ENCODE measurements around the gene CCK.
A peak's percentile ranks its signal among the peaks of the same experiment; 100 is the strongest.
"Not testable (repeated sequence)": the region's sequence is repeated elsewhere in the genome, so short reads cannot be mapped to it uniquely, and the experiment has no call there.

The CCK gene, protein sequence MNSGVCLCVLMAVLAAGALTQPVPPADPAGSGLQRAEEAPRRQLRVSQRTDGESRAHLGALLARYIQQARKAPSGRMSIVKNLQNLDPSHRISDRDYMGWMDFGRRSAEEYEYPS
- total RNA-seq: 0 to 0.77 (median 0) reads per million in 17 experiments

DNA sequence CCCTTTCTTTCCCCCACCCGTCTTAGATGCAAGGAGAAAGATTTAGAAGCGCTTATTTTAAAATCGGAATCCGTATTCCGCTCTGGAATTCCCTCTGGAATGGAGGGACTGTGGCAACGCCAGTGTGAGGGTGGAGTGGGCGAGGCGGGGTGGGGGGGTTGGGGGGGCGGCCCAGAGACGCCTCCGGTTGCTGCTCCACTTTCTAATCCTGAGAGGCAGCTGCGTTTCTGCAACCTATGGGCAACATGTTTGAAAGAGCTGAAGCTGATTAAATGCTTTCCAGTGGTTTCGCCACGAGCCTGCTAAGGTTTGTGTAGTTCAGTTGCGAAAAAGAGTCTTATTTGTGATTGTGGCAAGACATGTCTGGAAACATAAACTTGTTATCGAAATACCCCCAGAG, at the start of gene CCK:
Gene CCK (minus strand): TSS at position 101 of the 400 bp plus-strand sequence. CDS start 2,555 bp downstream, outside the sequence.
- no peak for DNase-seq

DNA sequence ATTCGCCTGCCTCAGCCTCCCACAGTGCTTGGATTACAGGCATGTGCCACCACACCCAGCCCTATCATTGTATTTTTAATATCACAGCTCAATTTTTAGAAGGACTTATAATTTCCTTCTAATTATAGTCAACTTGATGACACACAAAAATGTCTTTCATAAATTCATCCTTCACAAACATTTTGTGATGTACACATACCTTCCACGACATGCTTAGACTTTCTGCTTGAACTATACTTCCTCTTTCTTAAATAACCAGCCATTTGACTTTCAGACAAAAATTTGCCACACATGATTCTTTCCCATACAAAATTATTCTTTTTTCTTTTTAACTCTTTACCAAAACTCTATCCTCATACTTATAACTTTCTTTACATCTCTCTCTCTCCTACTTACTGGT, 48.4 kb upstream of the CCK start:
- DNase-seq: peak in 2 of 4 experiments; percentile 3 to 13

DNA sequence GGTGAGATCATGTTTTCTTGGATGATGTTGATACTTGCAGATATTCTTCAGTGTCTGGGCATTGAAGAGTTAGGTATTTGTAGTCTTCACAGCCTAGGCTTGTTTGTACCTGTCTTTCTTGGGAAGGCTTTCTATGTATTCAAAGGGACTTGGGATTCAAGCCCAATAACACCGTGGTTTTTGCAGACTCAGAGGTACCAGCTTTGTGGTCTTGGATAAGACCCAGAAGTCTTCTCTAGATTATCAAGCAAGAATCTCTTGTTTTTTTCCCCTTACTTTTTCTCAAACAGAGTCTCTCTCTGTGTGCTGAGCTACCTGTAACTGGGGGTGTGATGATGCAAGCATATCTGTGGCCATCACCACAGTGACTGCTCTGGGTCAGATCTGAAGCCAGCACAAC, 42.7 kb upstream of the CCK start:
- no peak for DNase-seq

DNA sequence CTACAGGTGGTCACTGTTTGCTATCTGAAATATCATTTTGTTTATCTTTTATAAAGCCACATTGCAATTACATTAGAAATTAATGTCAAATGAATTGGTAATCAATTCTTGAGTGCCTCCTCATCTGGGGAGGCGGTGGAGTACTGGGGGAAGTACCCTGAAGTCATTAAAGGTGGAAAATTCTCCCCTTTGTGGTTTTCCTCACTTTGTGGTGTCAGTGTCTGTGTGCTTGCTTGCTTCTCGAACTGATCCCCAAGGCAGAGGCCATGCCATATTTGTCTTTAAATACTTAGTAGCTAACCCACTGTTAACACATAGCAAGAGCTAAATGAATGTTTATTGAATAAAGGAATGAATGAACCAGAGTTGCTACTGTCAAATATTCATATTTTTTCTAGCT, 40.5 kb upstream of the CCK start:
- DNase-seq: no peak

DNA sequence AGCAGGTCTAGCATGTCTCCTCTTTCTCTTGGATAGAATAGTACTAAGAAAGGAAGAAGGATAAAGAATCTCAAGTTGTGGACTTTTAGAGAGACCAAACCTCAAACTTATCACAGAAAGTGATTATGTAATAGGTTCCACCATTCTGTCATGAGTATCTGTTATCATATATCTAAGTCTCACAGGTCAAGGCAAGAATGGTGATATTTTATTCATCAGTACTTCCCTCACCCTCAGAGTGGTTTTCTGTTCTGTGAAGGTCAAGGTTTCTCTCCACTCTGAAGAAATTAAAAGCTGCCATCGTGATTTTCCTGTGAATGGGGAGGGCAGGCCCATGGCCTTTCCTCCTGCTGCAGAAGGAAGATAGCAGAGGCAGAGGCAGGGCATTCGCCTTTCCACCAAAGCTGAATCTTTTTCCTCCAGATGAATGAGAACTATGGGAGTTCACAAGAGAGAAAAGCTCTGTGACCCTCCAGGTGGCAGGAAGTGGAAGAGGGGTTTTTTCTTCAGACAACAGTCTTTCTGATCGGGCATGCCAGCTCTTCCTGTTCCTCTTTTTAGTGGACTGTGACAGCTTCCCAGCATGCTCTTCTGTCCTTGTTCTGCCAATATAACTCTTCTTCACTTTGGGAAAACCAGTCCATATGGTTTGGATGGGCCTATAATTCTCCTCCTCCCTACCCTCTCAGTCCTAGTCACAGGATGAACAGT, 37.1 kb upstream of the CCK start:
- DNase-seq: peak in 1 of 4 experiments; percentile 1

DNA sequence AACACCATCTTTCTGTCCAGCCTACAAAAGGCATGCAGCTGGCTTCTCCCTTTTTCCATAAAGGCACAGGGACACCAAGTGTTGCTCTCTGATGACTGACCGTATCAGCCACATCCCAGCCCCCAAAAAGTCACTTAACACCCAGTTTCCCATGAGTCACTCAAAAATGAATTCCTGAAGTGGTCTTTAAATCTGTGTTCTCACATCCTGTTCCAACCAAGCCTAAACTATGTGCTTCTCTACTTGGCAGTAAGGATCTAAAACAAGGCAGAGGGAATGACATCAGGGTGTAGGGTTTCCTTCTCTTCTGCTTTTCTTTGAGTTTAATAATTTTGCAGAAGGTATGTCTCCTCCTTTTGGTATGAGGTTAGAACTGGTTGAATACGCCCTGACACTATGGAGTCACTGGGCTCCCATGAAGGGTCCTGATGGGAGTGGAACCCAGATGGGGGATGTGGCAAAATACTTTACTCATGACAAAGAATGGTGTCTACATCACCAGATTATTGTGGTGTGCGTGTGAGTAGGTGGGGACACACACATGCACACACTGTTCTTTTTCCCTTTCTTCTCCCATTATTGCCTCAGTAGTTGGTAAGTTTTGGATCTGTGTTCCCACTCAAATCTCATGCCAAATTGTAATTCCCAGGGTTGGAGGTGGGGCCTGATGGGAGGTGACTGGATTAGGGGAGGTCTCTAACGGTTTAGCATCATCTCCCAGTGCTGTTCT, 35.6 kb upstream of the CCK start:
- no peak for DNase-seq

DNA sequence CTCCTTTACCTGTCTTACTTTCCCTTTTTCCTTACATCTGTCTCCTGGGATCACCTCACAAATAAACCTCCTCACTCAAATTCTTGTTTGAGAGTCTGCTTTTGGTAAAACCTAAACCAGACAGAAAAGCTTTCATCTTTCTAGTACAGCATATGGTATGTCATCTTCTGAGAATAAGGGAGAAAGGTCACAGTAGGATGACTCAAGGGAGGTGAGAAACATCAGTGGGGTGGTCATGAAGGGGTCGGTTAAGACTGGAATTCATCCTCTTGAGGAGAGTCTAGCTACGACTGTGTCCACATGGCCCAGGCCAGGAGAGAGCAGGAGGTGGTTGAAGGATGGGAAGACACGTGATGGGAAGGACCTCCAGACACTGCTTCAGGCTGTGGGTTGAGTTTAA, 34.8 kb upstream of the CCK start:
- DNase-seq: no peak

DNA sequence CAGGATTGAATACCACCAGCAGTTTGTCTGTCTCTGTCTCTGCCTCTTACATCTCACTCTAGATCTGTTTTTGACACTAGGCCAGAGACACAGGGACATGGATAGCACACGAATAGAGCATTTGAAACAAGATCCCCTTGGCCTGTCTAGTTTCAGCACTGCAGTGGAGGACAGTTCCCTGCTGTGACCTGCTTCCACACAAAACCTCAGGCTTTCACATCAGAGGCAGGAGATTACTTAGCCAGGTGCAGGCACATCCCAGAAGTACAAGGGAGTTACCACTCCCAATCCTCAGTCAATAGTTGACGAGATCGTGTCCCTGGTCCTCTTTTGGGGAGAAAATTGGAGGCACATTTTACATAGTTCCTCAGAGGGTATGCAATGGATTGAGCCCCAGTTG, 34.0 kb upstream of the CCK start:
- DNase-seq: peak; percentile 1 to 45 (median 30)

DNA sequence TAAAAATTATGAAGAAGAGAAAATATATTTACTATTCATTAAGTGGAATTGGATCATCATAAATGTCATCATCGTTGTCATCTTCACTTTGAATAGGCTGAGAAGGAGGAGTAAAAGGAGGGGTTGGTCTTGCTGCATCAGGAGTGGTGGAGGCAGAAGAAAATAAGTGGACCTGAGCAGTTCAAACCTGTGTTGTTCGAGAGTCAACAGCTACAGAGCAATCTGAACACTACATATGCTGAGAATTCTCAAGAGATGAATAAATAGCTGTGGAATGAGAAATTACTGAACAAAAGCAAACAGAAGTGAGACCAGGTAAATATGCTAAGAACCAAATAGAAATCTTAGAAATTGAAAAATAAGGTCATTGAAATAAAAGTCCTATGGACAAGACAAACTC, 32.3 kb upstream of the CCK start:
- no peak for DNase-seq

DNA sequence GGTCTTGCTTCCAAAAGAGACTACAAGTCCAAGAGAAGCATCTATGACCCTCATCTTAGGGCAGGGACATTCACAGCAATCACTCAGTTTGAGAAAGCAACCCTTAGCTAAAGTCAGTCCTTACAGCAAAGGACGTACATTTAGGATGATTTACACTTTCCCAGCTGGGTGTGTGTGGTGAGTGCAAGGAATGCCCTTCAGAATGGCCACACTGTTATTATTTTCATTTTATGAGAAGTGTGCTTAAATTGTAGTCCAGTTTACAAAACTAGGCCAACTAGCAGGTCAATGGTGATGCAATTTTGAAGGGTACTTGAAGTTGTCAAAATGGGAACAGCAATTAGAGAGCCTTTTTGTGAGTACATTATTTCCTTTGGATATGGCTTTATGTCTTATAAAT, 26.0 kb upstream of the CCK start:
- no peak for DNase-seq

DNA sequence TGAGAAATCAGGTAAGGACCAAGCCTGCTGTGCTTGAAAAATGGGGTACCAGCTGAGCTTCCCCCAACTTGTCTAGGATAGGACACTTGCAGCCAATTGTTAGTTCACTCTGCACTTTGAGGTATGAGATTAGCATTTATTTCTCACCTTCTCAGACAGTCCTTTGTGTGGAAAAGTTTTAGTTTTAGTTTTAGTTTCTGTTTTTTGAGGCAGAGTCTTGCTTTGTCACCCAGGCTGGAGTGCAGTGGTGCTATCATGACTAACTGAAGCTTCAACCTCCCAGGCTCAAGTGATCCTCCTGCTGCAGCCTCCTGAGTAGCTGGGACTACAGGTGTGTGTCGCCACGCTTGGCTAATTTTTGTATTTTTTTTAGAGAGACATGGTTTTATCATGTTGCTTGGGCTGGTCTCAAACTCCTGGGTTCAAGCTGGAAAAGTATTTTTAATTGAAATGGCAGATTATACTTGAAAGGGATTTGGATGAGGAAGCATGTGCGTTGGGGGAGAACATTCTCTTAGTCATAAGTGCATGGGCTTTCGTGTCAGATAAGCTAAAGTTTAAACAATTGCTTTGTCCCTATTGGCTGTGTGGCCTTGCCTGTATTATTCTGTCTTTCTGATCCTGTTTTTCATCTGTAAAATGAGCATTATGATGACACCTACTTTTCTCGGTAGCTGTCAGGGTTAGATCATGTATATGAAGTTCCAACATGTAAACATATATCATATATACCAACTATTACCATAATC, 25.2 kb upstream of the CCK start:
- no peak for DNase-seq

DNA sequence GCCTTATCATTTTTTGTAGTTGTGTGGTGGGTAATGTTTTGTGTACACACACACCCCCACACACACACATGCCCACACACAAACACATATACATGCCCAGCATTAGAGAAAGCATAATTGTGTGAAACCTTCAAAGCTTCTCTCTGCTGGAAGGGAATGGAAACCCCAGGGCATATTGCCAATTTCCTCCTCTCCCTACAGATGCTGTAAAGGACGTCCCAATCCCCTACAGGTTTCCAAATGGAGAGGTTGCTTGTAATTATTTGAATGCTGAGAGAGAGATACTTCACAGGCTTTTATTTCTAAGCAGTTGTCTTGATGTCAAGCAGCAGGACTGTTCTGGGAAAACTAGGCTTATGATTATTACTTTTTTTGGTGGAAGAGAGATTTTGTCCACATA, 23.0 kb upstream of the CCK start:
- no peak for DNase-seq

DNA sequence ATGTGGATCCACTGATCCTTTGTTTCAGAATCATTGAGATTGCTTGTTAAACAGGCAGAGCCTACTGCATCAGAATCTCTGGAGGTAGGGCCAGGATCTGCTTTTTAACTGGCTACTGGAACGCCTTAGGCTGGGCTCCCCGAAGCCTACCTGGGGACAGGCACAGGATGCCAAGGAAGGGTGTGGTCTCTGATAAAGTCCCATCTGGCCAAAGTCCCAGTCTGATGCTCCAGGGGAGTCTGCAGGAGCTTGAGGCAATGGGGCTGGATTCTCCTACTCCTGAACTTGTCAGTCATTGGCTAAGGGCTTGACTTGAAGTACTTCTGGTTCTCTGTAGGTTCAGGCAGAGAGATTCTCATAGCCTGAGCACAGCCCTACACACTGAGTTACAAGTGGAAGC, 22.4 kb upstream of the CCK start:
- DNase-seq: no peak

DNA sequence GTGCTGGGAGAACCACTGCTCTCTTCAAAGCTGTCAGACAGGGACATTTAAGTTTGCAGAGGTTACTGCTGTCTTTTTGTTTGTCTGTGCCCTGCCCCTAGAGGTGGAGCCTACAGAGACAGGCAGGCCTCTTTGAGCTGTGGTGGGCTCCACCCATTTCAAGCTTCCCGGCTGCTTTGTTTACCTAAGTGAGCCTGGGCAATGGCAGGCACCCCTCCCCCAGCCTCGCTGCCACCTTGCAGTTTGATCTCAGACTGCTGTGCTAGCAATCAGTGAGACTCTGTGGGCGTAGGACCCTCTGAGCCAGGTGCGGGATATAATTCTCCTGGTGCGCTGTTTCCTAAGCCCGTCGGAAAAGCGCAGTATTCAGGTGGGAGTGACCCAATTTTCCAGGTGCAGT, 21.4 kb upstream of the CCK start:
- DNase-seq: not testable (repeated sequence)

DNA sequence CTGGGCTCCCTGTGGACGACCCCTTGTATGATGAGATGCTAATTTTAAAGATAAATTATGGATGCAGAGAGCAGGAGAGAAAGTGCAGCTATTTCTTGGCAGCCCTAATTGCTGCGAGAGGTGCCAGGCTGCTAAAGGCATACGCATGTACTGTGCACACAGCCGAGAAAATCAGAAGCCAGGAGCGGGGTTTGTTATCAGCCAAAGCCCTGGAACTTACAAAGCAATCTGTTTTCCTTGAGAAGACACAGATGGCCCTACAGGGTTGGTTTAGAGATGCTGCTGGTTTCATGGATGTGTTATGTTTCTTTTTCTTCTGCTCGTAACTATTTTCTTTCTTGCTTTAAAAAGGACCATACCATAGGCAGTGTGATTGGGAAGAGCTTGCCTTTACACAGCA, 11.7 kb upstream of the CCK start:
- no peak for DNase-seq

DNA sequence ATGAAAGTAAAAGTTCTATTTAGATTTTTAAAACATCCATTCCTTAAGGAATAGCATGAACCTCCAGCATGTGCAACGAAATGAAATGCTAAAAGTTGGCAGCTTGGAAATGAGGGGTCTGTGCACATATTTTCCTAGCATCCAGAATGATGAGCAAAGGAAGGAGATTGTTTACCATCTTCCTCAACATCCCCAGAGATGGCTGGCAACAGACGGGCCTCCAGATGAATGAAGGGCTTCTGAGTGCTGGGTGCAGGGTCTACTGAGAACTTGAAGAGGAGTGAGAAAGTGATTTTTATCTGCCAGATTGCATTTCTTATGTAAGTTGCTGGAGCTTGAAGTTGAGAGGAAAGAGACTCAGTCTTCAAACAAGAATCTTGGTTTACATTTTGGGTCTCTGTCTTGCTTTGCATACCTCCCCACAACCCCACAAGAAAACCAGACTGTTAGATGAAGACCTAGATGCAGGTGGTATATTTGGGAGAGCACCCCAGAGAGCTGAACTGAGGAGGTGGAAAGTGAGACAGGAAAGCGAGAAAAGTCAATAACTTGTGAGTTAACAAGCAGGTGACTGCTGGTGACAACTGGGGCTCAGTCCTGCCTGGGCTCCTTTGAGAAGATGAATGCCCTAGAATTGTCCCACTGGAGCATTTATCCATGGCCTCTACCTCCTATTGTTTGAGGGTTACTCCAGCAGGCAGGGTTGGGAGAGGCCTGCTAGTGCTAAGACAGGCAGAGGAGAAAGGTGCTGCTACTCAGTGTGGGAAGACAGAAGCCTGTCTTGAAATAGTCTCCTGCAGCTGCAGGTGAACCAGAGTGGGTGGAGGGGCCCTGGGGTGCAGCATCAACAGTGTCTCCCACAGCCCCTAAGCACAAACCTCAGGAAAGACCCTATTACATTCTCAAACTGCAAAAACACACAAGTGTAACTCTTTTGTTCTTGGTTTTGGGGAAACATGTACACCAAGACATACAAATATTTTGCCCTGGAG, 10.5 kb upstream of the CCK start:
- no peak for DNase-seq

DNA sequence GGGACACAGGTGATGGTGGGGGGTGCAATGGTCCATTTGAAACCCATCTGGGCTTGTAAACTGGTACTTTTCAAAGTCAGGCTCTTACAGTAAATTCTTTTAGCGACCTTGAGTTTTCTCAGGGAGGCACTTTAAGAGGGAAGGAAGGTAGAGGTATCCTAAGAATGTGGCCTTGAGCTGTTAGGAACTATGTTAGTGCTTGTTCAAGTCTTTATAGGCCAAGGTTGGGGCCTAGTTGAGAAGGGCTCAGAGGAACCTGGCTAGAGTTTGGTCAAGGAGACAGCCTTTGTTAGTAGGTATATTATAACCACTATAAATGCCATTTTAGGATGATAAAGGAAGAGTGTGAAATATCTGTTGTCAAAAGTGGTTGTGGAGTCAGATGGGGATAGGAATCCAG, 9.2 kb upstream of the CCK start:
- DNase-seq: no peak

DNA sequence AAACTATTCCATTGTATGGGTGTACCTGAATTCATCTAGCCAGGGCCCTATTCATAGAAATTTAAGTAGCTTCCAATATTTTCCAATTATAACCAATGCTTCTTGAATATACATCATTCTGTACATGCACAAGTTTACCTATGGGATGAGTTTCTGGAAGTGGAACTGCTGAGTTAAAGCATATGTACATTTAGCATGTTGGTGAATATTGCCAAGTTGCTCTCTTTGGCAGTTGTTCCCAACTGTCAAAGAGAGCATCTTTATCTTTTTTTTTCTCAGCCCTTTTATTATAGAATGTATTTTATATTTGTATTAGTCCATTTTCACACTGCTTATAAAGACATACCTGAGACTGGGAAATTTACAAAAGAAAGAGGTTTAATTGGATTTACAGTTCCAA, 8.3 kb upstream of the CCK start:
- DNase-seq: no peak

DNA sequence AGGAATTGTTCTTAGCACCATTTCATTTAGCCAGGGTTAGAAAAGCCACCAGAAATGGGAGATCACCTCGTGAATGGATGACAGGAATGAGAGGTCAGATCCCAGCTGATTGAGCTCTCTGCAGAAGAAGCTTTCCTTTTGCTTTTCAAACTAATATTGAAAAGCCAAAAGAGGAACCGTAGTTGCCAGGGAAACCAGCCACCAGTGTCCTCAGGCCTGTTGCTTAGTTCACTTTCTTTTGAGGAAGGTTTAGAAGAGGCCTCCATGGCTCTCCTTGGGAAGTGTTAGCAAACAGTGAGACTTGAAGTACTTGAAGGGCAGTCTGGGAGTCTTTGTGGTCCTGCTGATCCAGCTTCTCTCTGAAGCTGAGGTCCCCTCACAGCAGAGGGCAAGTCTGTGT, 7.4 kb upstream of the CCK start:
- peak; percentile 47 to 64 (median 60) for DNase-seq

DNA sequence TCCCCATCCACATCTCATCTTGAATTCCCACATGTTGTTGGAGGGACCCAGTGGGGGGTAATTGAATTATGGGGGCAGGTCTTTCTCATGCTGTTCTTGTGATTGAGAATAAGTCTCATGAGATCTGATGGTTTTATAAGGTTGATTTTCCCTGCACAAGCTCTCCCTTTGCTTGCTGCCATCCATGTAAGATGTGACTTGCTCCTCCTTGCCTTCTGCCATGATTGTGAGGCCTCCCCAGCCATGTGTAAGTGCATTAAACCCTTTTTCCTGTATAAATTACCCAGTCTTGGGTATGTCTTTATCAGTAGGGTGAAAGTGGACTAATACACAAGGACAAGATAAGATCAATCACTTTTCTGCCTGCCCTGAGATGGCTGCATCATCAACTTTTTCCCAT, 5.8 kb upstream of the CCK start:
- no peak for DNase-seq

DNA sequence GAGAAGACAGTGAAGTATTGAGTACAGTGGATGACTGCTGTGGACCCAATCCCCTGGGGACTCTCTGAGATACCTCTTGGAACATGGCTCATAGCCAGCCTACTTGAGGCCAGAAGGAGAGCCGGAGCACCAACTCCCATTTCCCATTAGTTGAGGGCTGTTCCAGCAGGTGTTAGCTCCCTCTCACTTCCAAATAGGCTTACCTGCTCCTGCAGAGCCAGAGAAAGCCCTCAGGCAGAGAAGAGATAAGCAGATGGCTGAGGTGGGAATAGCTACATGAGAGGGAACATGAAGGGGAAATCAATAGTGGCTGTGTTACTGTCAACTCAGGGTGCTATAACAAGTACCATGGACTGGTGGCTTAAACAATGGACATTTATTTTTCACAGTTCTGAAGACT, 4.6 kb upstream of the CCK start:
- no peak for DNase-seq

DNA sequence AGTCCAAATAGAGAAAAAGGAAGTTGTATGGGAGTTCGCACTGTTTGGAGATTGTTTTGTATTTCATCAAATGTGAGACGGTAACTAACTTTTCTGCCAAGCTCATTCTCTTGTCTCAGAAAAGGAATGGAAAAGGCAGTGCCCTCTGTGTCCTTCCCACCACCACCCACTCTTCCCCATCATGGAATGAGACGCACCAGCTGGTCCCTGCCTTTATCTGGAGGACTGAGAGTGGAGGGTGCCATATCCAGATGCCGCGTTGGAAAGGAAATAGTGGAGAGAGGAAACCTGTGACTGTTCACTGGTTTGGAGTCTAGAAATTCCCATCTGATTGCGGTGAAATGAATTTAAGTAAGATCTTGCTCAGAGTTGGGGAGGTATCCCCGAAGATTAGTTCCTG, 3.7 kb upstream of the CCK start:
- no peak for DNase-seq

Measured in suppressor macrophage (primary cell).